Fibroblast of lung (primary cell): Measurements from ENCODE around the gene CBX6.

Experiments
- EZH2 ChIP-seq: IDR thresholded peaks from 2 replicates; pipeline ENCODE4 v1.5.1; 2012; ENCODE audit warnings: low read length, control low read depth, mild to moderate bottlenecking; ENCODE audit errors: missing control alignments
- TF ChIP-seq, protein P1 (sequence below), 2 donors: IDR thresholded peaks in 1 of 2; conservative IDR thresholded peaks in 1 of 2; 1 replicate in 1 of 2; 2 replicates in 1 of 2; pipeline ENCODE4 v1.5.1; 2011 to 2012; ENCODE audit warnings: low read length in 2 of 2, control low read depth in 1 of 2, inconsistent platforms in 1 of 2, low read depth in 1 of 2, mild to moderate bottlenecking in 1 of 2

DNA sequence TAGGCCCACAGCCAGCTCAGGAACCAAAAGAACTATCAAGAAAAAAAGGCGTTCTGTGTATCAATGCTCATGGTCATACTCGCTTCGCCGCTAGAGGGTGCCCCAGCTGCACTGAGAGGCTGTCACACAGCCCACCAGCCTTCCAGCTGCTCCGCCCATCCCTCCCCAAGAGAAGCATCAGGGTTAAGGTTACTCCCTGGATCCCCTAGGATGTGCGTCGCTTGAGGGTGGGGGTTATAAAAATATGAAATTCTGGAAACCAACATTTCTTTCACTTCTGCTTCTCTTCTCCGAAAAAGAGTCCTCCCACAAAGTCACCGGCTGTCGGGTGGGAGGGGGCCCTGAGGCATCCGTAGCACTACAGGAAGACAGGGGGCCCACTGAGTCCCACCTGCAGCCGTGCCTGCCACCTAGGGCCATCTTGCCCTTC, 1.7 kb downstream of the CBX6 start:
- TF ChIP-seq, protein P1, sequence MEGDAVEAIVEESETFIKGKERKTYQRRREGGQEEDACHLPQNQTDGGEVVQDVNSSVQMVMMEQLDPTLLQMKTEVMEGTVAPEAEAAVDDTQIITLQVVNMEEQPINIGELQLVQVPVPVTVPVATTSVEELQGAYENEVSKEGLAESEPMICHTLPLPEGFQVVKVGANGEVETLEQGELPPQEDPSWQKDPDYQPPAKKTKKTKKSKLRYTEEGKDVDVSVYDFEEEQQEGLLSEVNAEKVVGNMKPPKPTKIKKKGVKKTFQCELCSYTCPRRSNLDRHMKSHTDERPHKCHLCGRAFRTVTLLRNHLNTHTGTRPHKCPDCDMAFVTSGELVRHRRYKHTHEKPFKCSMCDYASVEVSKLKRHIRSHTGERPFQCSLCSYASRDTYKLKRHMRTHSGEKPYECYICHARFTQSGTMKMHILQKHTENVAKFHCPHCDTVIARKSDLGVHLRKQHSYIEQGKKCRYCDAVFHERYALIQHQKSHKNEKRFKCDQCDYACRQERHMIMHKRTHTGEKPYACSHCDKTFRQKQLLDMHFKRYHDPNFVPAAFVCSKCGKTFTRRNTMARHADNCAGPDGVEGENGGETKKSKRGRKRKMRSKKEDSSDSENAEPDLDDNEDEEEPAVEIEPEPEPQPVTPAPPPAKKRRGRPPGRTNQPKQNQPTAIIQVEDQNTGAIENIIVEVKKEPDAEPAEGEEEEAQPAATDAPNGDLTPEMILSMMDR (conservative IDR thresholded peaks at IDR 0.05 in 1 of 2, IDR thresholded peaks at IDR 0.05 in 1 of 2; ENCODE audit: low read depth in 1 of 2, low read length in 2 of 2), result peak; percentile 93 to 94
- TF ChIP-seq EZH2, result no peak
